ENCODE results near the gene ARHGEF11. TPM values are rescaled to one million over a fixed set of nuclear protein-coding genes. Genes with fewer than 3 reads are reported as not detected.

ARHGEF11 gene
- total RNA-seq, 1 experiment from 2014 or later: 55.5 TPM

- Histone ChIP-seq H3K27ac (ENCODE audit: low read length) (no peak overlapping the region), H3K27me3 (ENCODE audit: control insufficient read depth, insufficient read depth, low read length) (no peaks in the 10 kb centered on the region), H3K4me3 (ENCODE audit: low read depth in 2 of 2, low read length in 2 of 2) (no peak overlapping the region), H3K9me3 (ENCODE audit: control insufficient read depth, insufficient read depth, low read depth, low read length) (no peaks in the 10 kb centered on the region), H3K36me3 (ENCODE audit: control insufficient read depth, insufficient read depth, low read length) (no peaks in the 10 kb centered on the region), H3K4me1 (ENCODE audit: control insufficient read depth, insufficient read depth, low read length) (0 out of 2 replicates have a peak, but pooled peaks cover 3% of the 10 kb centered on the region)
- CTCF ChIA-PET: no interaction called here
- no peak for DNase-seq (ENCODE audit: low read depth, low spot score)
- intact Hi-C loops (cut with micrococcal nuclease; ENCODE audit: unreplicated experiment) (no loop called here), in situ Hi-C loops (cut with HindIII; ENCODE audit: low pct_unique_long_range_greater_than_20kb, low sequenced_read_pairs) (no loop called here)
- POLR2A ChIA-PET: no interaction called here
- ATAC-seq: no peak
- no peak for TF ChIP-seq TCF7L2 (IDR thresholded peaks at IDR 0.05; ENCODE audit: low read depth, low read length)
- no peak for TF ChIP-seq CTCF (IDR thresholded peaks at IDR 0.05)
- no peak for TF ChIP-seq SIN3A (IDR thresholded peaks at IDR 0.05; ENCODE audit: borderline replicate concordance, insufficient read depth, low read depth, low read length)
- TF ChIP-seq REST (IDR thresholded peaks at IDR 0.05; ENCODE audit: insufficient read depth in 1 of 2, low read depth in 2 of 2, low read length in 1 of 2): no peak
- no peak for TF ChIP-seq POLR2AphosphoS5 (IDR thresholded peaks at IDR 0.05; ENCODE audit: low read depth, low read length)
- BruUV-seq (replicated peaks): no TSS peak
These were observed 115.1 kb downstream of the ARHGEF11 start for GRCh38 chr1:156930483-156930882.

- H3K9me3 ChIP-seq (ENCODE audit: control insufficient read depth, insufficient read depth, low read depth, low read length): no peaks in the 10 kb centered on the region
- ATAC-seq: no peak
- H3K4me3 ChIP-seq (ENCODE audit: low read depth in 2 of 2, low read length in 2 of 2): no peak overlapping the region
- 0 out of 2 replicates have a peak, but pooled peaks cover 3% of the 10 kb centered on the region for H3K4me1 ChIP-seq (ENCODE audit: control insufficient read depth, insufficient read depth, low read length)
- H3K27ac ChIP-seq (ENCODE audit: low read length): no peak overlapping the region
- no peaks in the 10 kb centered on the region for H3K36me3 ChIP-seq (ENCODE audit: control insufficient read depth, insufficient read depth, low read length)
- ChIA-PET POLR2A (no interaction called here), CTCF (interaction anchor here (1.0 to 1.2 kb wide), 2 partner anchors 70 to 145 kb away, joined by 3 to 4 read pairs; no protein-coding TSS in a partner anchor)
- H3K27me3 ChIP-seq (ENCODE audit: control insufficient read depth, insufficient read depth, low read length): no peaks in the 10 kb centered on the region
- TF ChIP-seq SIN3A (IDR thresholded peaks at IDR 0.05; ENCODE audit: borderline replicate concordance, insufficient read depth, low read depth, low read length): no peak
- no peak for TF ChIP-seq REST (IDR thresholded peaks at IDR 0.05; ENCODE audit: insufficient read depth in 1 of 2, low read depth in 2 of 2, low read length in 1 of 2)
- no peak for TF ChIP-seq CTCF (IDR thresholded peaks at IDR 0.05)
- no peak for TF ChIP-seq POLR2AphosphoS5 (IDR thresholded peaks at IDR 0.05; ENCODE audit: low read depth, low read length)
- no peak for TF ChIP-seq TCF7L2 (IDR thresholded peaks at IDR 0.05; ENCODE audit: low read depth, low read length)
- DNase-seq (ENCODE audit: low read depth, low spot score): no peak
- intact Hi-C loops (cut with micrococcal nuclease; ENCODE audit: unreplicated experiment): loop anchor here (10.0 kb wide), 1 partner anchor 75 kb away; the partner anchor contains the start of gene INSRR
- in situ Hi-C loops (cut with HindIII; ENCODE audit: low pct_unique_long_range_greater_than_20kb, low sequenced_read_pairs): no loop called here
- BruUV-seq (replicated peaks): no TSS peak
These were observed 115.8 kb downstream of the ARHGEF11 start for GRCh38 chr1:156929596-156930238.
